H1 (cell line): Measurements from ENCODE around the gene HLA-DMB. TPM values are rescaled to one million over a fixed set of nuclear protein-coding genes. Genes with fewer than 3 reads are reported as not detected.

Experiments
- ATF3 ChIP-seq: IDR thresholded peaks from 2 replicates; pipeline ENCODE4 v1.6.1; 2011; ENCODE audit warnings: low read depth, mild to moderate bottlenecking, low read length; ENCODE audit not compliant: insufficient read depth
- BACH1 ChIP-seq: IDR thresholded peaks from 2 replicates; pipeline ENCODE4 v1.6.1; 2012; ENCODE audit warnings: low read length, improper control_type of control experiment
- CBX8 ChIP-seq: fragments of 300-800, 300-1000 bp; sonication (generic); IDR thresholded peaks from 2 replicates; pipeline ENCODE4 v1.7.1; 2016; ENCODE audit warnings: low read depth, low read length, borderline replicate concordance
- CTBP2 ChIP-seq: IDR thresholded peaks from 2 replicates; pipeline ENCODE4 v1.7.0; 2011; ENCODE audit warnings: borderline replicate concordance, mild to moderate bottlenecking, moderate library complexity, mixed read lengths, low read length; ENCODE audit not compliant: insufficient read depth, insufficient read length
- E2F6 ChIP-seq: IDR thresholded peaks from 2 replicates; pipeline ENCODE4 v1.6.1; 2012; ENCODE audit warnings: inconsistent platforms
- EZH2 ChIP-seq: fragments of 200-600 bp; sonication (generic); IDR thresholded peaks from 2 replicates; pipeline ENCODE4 v1.7.1; 2012; ENCODE audit warnings: low read depth, mild to moderate bottlenecking, moderate library complexity, low read length, inconsistent platforms; ENCODE audit not compliant: severe bottlenecking
- GTF2F1 ChIP-seq: IDR thresholded peaks from 2 replicates; pipeline ENCODE4 v1.6.1; 2012; ENCODE audit warnings: low read depth, low read length, improper control_type of control experiment, borderline replicate concordance
- HDAC2 ChIP-seq, 2 experiments: fragments of 300-600 bp in 1 of 2; sonication (generic) in 1 of 2; IDR thresholded peaks; 2 replicates each; pipeline ENCODE4 v1.6.1; 2011 to 2012; ENCODE audit warnings: low read depth in 2 of 2, low read length in 2 of 2, mild to moderate bottlenecking in 2 of 2, moderate library complexity in 2 of 2, borderline replicate concordance in 1 of 2, inconsistent platforms in 1 of 2
- KDM1A ChIP-seq: fragments of 200-600, 300-600 bp; sonication (generic); IDR thresholded peaks from 2 replicates; pipeline ENCODE4 v1.7.1; 2016; ENCODE audit warnings: mild to moderate bottlenecking, low read length, borderline replicate concordance
- NRF1 ChIP-seq: IDR thresholded peaks from 2 replicates; pipeline ENCODE4 v1.6.1; 2011; ENCODE audit warnings: mild to moderate bottlenecking, low read depth, low read length, improper control_type of control experiment
- PHF8 ChIP-seq: fragments of 200-600 bp; sonication (generic); conservative IDR thresholded peaks from 2 replicates; pipeline ENCODE4 v1.7.1; 2012; ENCODE audit warnings: low read depth, mild to moderate bottlenecking, inconsistent platforms, low read length, moderate library complexity
- POLR2AphosphoS5 ChIP-seq: IDR thresholded peaks from 2 replicates; pipeline ENCODE4 v1.6.1; 2011; ENCODE audit warnings: low read depth, low read length
- POU5F1 ChIP-seq: IDR thresholded peaks from 2 replicates; pipeline ENCODE4 v1.6.1; 2011; ENCODE audit warnings: low read depth, mild to moderate bottlenecking, low read length, moderate library complexity
- RBBP5 ChIP-seq: IDR thresholded peaks from 2 replicates; pipeline ENCODE4 v1.7.1; 2012; ENCODE audit warnings: low read depth, mild to moderate bottlenecking, inconsistent platforms, low read length, moderate library complexity, borderline replicate concordance
- SAP30 ChIP-seq: fragments of 300-600 bp; sonication (generic); IDR thresholded peaks from 2 replicates; pipeline ENCODE4 v1.7.1; 2012; ENCODE audit warnings: low read length, moderate library complexity, mild to moderate bottlenecking, inconsistent platforms; ENCODE audit not compliant: insufficient read depth, insufficient replicate concordance
- SRF ChIP-seq: IDR thresholded peaks from 2 replicates; pipeline ENCODE4 v1.6.1; 2011; ENCODE audit warnings: mild to moderate bottlenecking, low read depth, low read length, moderate library complexity
- SUZ12 ChIP-seq: fragments of 200-600 bp; sonication (generic); IDR thresholded peaks from 2 replicates; pipeline ENCODE4 v1.6.1; 2012; ENCODE audit warnings: mild to moderate bottlenecking, inconsistent platforms, low read length, moderate library complexity, mixed read lengths
- ZNF274 ChIP-seq: IDR thresholded peaks from 2 replicates; pipeline ENCODE4 v1.7.0; 2012; ENCODE audit warnings: low read length, borderline replicate concordance; ENCODE audit errors: extremely low read depth
- polyA plus RNA-seq, 7 experiments: library from polyadenylated mRNA; depleted of rRNA in 3 of 7; stranded (reverse) in 5 of 7; unstranded in 2 of 7; fragments of >200 nt in 5 of 7; fragments of 200-250 nt in 2 of 7; gene quantifications; 1 replicate in 5 of 7; 2 replicates in 1 of 7; 4 replicates in 1 of 7; pipeline versions ENCODE4 v1.2.1 to v1.2.3, GENCODE V29; 2011 to 2013; ENCODE audit warnings: missing spikeins in 2 of 7, mixed read lengths in 2 of 7
- total RNA-seq: library from RNA; stranded (reverse); fragmentation: NEBNext Ultra II Directional; extraction: Animal tissue kit (Norgen Biotek cat#: 25700); gene quantifications from 2 replicates; pipeline ENCODE4 v1.2.1, GENCODE V29; 2021
- TF ChIP-seq, protein P1 (sequence below): IDR thresholded peaks from 2 replicates; pipeline ENCODE4 v1.6.1; 2012; ENCODE audit warnings: inconsistent platforms
- TF ChIP-seq, protein P2 (sequence below): IDR thresholded peaks from 2 replicates; pipeline ENCODE4 v1.6.1; 2011; ENCODE audit warnings: low read length, improper control_type of control experiment

The HLA-DMB gene
- total and polyA plus RNA-seq, 2 of the 8 experiments (the other 6 are each of a cell fraction or from before 2014, with no cell fraction given), result 2.7 to 4.7 TPM

DNA sequence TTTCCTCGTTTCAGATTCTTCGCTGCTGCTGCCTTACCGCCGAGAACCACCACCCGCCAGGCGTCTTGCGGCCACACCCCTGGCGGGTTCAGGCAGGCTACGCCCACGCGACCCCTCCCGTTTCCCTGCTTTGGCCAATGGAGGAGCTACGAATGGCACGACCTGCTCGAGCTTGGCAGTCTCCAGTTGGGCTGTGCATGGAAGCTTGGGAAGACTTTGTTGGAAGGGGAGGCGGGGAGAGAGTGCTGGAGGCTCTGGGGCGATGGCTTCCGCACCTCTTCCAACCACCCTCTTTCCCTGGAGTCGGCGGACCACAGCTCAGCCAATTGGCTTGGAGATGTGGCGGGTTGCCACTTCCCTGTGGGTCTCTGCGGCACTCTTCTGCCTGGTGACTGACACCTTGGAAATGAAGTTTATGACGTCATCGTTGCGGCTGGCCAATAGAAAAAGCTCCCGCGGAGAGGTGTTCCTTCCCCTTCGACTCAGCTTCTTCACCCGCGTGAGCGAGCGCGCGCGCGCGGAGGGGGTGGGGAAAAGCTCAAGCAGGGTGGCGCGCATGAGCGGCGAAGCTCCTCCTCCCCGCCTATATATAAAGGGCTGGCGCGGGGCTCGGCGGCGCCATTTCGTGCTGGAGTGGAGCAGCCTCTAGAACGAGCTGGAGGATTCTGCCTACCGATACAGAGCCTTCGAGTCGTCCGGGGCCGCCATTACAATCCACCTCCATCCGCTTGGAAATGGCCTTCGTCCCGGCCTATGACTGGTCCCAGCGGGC, 30.9 kb upstream of the HLA-DMB start (continued):
- TF ChIP-seq GTF2F1 (peak; percentile 98), POU5F1 (no peak), KDM1A (no peak), BACH1 (peak; percentile 84), SUZ12 (no peak), SRF (no peak), PHF8 (peak; percentile 61), RBBP5 (no peak), POLR2AphosphoS5 (peak; percentile 96), ZNF274 (no peak), CTBP2 (peak; percentile 83), SAP30 (no peak), E2F6 (peak; percentile 97), EZH2 (no peak), ATF3 (no peak), NRF1 (peak; percentile 30), HDAC2 (IDR thresholded peaks at IDR 0.05; ENCODE audit: borderline replicate concordance in 1 of 2, low read depth in 2 of 2, low read length in 2 of 2) (0 out of 4 replicates have a peak, but pooled peaks of 1 of the 2 experiments have one; percentile 53), CBX8 (no peak)
- TF ChIP-seq, protein P1, sequence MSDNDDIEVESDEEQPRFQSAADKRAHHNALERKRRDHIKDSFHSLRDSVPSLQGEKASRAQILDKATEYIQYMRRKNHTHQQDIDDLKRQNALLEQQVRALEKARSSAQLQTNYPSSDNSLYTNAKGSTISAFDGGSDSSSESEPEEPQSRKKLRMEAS, result peak; percentile 40
- TF ChIP-seq, protein P2, sequence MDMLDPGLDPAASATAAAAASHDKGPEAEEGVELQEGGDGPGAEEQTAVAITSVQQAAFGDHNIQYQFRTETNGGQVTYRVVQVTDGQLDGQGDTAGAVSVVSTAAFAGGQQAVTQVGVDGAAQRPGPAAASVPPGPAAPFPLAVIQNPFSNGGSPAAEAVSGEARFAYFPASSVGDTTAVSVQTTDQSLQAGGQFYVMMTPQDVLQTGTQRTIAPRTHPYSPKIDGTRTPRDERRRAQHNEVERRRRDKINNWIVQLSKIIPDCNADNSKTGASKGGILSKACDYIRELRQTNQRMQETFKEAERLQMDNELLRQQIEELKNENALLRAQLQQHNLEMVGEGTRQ, result peak; percentile 23
